Measurements from ENCODE around the gene GNG8.
A peak's percentile ranks its signal among the peaks of the same experiment; 100 is the strongest.

Gene GNG8

DNA sequence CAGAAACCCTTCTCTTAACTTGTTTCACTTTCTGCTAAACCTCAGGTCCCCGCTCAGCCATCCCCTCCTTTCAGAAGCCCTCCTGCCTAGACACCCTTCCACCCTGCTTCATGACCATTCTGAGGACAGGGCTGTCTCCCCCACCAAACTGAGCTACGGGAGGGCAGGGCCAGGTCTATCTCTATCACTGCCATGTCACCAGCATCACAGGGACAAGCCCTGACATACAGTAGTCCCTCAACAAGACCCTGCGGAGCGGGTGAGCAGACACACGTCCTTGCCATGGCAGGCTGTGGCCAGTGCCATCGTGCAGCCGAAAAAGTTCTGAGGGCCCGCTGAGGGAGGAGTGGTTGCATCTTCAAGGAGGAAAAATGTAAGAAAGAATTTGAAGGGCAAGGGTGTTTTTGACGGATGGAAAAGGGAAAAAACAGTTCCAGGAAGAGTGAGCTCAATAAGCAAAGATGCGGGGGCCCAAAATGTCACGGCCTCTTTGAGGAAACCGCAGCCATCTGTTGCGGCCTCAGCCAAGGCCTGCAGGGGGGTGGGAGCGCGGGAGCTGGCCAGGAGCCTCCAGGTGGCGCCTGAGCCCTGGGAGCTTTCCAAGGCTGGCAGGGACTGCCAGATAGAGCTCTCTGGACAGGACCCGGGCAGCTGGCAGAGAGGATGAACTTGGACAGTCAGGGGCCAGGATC lies 19.2 kb downstream of the GNG8 start:
- DNase-seq = peak; percentile 79 to 82

DNA sequence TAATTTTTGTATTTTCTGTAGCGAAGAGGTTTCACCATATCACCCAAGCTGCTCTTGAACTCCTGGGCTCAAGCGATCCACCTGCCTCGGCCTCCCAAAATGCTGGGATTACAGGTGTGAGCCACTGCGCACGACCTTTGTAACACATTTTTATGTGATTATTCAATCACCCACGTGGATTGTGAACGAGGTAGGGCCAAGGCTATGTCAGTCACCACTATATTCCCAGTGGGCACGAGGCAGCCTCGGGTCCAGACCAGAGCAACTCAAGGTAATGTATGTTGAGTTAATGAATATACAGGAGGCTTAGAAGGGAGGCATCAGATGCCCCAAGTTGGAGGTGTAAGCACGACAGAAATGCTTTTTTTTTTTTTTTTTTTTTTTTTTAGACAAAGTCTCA lies 20.0 kb downstream of the GNG8 start:
- no peak for DNase-seq

DNA sequence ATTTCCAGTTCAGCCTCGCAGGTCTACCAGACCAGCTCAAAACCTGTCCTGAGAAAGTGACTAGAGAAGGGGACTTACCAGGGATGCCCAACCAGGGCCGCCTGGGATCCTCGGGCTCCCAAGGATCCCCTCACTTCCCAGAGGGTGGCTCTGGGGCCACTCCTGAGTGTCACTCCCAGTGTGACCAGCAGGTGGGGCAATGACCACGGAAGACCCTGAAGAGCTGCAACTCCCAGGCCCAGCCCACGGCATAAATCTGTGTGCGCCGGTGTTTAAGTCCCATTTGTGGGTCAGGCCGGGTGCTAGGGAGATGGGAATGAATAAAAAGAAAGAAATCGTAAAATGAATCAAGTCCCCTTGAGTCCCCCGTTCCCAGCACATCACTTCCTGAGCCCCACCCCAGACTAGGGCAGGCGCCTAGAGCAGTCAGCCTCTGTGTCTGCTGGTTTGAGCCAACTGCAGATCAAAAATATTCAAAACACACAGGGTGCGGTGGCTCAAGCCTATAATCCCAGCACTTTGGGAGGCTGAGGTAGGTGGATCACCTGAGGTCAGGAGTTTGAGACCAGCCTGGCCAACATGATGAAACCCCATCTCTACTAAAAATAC lies 21.8 kb downstream of the GNG8 start:
- peak; percentile 45 to 76 for DNase-seq

DNA sequence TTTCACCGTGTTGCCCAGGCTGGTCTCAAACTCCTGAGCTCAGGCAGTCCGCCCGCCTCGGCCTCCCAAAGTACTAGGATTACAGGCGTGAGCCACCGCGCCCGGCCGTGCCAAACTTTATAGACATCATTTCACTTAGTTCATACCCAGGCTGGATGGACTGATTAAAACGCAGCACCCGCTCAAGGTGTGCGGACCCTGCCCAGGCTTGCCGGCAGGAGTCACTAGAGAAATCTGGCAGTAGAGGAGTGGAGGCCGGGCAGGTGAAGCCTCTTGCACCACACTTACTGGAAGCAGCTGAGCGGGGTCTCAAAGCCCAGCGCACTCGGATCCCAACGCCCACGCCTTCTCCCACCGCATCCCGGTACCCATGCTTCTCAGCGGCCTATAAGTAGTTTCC lies 22.5 kb downstream of the GNG8 start:
- no peak for DNase-seq

DNA sequence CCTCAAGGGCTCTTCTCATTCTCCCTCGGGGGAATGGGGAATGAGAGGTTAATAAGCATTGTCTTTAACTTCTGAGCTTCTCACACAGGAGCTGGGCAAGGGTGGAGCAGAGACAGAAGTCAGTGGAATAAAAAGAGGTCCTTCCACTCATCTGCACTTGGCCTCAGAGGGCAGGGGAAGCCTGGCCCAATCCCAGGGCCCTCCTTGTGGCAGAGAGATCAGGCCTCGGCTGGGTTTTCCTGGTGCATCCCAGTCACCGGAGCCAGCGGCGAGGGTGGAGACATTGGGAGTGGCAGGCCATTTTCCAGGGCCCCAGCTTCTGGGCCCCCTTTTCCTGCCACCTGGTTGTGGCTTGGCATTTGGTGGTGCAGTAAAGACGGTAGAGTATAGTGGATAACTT lies 24.2 kb downstream of the GNG8 start:
- no peak for DNase-seq

DNA sequence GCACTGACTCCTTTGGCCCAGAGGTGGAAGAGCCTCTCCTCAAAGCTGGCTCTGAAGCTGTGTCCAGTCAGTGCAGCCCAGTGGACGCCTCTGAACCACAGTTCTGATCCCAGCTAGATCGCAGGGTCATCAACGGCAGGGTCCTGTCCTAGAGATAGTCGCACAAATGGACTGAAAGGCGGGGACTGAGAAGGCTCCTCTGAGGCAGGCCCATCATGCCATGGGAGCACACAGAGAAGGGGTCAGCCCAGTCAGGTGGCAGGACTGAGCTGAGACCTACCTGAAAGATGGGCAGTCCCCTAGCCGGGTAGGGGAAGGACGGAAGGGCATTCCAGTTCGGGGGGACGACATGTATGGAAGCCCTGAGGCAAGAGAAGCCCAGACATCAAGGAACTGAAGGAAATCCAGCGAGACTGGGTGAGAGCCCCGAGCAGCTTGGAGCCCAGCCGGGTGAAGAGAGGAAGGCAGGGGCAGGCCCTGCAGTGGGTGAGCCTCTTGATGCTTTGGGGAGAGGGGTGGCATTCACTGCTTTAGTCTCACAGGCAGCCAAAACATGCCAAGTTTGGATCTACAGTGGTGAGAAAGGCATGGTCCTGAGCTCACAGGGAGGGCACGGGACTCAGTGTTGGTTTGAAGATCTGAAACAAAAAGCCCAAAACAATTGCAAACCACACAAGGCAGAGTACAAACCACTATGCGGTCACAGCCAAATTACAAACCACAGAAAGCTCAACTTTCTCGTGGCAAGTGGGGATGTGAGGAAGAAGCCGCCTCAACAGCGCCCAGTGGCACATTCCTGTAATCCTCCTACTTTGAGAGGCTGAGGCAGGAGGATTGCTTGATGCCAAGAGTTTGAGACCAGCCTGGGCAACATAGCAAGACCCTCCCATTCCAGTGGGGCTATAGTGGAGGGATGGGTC lies 24.9 kb downstream of the GNG8 start:
- DNase-seq = no peak

DNA sequence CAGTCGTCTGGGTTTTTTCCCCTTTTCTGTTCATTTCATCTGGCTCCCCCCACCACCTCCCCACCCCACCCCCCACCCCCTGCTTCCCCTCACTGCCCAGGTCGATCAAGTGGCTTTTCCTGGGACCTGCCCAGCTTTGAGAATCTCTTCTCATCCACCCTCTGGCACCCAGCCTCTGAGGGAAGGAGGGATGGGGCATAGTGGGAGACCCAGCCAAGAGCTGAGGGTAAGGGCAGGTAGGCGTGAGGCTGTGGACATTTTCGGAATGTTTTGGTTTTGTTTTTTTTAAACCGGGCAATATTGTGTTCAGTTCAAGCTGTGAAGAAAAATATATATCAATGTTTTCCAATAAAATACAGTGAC lies 25.6 kb downstream of the GNG8 start:
- DNase-seq = no peak

DNA sequence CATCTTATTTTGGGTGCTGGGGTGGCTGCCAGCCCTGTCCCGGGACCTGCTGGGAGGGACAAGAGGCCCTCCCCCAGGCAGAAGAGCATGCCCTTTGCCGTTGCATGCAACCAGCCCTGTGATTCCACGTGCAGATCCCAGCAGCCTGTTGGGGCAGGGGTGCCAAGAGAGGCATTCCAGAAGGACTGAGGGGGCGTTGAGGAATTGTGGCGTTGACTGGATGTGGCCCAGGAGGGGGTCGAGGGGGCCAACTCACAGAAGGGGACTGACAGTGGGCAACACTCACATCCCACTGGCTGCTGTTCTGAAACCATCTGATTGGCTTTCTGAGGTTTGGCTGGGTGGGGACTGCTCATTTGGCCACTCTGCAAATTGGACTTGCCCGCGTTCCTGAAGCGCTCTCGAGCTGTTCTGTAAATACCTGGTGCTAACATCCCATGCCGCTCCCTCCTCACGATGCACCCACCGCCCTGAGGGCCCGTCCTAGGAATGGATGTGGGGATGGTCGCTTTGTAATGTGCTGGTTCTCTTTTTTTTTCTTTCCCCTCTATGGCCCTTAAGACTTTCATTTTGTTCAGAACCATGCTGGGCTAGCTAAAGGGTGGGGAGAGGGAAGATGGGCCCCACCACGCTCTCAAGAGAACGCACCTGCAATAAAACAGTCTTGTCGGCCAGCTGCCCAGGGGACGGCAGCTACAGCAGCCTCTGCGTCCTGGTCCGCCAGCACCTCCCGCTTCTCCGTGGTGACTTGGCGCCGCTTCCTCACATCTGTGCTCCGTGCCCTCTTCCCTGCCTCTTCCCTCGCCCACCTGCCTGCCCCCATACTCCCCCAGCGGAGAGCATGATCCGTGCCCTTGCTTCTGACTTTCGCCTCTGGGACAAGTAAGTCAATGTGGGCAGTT lies 26.2 kb downstream of the GNG8 start:
- no peak for DNase-seq

DNA sequence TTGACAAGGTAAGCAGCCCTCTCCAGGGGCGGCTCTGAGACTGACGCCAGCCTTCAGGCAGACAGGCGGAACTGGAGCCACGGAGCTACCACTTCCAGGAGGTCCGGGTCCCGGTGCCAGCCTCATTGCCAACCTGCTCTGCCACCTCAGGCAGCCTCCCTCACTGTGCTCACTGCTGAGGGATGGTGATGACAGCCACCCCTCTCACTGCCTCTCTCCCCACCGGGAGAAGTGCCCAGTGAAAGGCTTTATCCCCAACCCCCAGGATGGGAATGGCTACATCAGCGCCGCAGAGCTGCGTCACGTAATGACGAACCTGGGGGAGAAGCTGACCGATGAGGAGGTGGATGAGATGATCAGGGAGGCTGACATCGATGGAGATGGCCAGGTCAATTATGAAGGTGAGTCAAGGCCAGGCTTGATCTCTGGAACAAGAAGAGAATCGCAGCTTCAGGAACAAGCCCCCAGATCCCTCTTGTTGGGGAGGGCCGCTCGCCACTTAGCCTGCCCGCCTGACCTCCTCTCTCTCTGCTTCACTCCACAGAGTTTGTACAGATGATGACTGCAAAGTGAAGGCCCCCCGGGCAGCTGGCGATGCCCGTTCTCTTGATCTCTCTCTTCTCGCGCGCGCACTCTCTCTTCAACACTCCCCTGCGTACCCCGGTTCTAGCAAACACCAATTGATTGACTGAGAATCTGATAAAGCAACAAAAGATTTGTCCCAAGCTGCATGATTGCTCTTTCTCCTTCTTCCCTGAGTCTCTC lies 27.2 kb downstream of the GNG8 start:
- no peak for DNase-seq

DNA sequence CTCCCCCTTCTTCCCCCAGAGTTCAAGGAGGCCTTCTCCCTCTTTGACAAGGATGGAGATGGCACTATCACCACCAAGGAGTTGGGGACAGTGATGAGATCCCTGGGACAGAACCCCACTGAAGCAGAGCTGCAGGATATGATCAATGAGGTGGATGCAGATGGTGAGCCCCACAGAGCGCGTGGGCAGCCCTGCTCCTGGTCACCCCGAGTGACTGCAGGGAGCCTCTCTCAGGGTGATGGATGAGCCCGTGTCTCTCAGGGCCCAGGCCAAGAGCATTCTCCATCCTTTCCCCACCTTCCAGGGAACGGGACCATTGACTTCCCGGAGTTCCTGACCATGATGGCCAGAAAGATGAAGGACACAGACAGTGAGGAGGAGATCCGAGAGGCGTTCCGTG lies 27.8 kb downstream of the GNG8 start:
- no peak for DNase-seq

DNA sequence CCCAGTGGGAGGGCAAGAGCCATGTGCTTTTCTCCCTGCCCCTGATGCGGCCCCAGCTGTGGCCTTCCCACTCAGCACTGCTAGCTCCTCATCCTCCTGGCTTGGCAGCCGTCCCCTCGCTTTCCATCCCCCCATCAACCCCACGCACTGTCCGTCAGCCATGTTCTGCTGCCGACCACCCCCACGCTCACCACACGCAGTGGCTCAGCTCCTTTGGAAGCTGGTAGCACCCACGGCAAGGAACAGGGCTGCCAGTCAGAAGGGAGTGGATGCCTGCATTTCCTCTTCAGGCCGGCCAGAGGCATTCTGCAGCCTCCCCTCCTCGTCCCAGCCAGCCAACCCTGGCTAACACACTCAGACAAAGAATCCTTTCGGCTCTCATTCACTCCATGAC lies 28.6 kb downstream of the GNG8 start:
- DNase-seq = no peak

DNA sequence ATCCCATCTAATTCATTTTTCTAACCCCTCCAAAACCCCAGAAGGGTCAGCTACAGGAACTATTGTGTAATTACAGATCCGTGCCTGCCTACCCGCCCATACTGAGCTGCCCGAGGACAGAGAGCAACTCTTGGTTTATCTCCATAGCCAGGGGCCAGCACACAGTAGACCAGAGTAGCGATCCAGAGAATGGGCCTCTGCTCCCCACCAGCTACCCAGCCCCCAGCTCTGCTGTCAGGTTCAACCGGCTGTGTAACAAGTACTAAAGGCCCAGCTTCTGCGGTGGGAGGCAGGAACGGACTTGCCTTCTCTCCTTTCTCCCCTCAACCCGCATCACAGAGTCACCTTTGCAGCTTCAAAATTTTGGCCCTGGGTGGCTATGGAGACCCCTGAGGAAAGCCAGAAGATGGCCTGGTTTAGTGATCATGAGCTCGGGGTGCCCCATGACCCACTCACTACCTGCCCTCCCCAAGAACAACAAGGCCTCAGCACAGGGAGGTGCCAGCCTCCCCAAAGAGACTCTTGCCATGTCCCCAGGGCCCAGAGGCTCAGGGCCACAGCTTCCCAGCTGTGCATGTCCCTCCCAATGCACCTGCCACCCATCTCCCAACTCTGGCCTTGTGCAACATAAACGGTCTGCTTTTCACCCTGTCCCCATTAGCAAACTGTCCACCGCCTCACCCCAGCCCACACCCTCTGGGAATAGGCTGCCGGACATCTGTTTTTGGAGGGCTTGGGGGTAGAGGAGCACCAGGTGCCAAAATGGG lies 29.1 kb downstream of the GNG8 start:
- no peak for DNase-seq

DNA sequence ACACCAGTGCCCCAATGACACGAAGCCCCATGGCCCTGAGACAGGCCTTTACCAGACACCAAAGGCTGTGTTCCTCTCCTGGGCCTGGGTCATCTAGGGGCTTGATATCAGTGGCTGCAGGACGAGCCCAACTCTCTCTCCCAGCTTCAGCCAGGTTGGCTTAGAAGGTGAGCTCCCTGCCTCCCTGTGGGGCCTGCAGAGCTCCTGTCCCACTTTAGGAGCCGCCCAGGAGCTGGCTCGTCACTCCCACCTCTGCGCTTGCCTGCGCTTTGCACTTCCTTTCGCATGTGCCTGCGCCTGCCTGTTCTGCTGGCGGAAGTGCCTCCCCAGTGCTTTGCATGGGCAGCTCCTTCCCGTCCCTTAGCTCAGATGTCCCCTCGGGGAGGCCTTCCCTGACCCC lies 30.0 kb downstream of the GNG8 start:
- no peak for DNase-seq

DNA sequence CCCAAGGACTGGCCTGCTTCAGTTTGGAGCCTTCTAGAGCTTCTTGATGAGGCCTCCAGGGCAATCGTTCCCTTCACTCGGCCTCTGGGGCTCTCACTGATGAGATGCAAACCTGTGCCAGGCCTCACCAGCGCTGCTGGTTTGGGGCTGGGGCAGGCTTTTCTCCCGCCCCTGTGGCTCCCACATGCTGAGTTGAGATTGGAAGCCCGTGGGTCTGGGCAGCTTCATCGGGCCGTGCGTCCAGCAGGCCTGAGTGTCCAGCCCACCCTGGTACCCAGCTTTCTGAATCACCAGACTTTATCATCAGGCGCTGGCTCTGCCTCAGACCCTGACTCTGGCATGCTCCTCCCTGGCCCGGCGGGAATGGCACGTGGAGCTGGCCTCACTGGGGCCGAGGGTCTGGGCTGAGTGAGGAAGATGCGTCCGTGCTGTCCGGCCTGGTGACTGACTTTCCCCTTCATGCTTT lies 30.6 kb downstream of the GNG8 start:
- DNase-seq = no peak

DNA sequence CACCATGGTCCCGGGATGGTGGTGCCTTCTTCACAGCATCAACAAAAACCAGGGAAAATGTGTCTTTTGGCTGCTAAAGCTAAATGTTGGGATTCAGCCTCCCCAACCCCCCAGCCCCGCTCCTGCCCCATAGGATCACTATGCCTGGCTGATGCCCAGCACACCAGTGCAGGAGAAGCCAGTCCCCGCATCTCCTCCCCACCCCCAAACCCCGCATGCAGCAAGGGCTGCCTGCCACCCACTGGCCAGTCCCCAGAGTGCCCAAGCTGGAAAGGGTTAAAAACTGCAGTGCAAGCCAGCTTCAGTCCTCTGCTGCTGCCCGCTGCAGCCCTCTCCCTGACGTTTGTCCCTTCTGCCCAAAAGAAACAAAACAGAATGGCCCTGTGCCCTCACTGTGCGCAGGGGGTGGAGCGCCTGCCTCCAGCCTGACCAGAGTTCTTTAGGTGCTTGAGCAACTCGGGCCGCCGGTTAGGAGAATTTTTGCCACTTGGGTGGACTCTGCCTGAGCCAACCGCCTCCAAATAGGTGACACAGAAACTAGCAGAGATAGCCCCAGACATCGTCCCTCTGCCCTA lies 31.1 kb downstream of the GNG8 start:
- DNase-seq = no peak

DNA sequence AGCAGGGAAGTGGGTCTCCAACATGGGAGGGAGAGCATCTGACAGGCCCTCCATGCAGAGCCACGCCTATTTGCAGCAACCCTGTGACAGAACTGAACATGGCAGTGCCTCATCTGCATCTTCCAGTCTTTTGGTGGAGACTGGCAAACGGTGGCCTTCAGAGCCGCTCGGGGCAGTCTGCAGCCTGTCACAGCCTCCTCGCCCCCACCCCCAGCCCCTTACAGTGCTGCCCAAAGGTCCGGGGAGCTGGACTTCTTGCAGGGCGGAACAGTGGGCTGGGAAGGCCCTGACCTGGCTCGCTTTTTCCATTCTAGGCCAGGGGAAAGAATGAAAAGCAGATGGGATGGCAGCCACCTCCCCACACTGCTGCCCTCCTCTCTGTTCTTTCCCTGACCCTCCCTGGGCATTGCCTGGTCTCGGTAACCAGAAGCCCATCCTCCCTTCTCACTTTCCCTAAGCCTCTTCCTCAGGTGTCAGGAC lies 32.2 kb downstream of the GNG8 start:
- DNase-seq = no peak

DNA sequence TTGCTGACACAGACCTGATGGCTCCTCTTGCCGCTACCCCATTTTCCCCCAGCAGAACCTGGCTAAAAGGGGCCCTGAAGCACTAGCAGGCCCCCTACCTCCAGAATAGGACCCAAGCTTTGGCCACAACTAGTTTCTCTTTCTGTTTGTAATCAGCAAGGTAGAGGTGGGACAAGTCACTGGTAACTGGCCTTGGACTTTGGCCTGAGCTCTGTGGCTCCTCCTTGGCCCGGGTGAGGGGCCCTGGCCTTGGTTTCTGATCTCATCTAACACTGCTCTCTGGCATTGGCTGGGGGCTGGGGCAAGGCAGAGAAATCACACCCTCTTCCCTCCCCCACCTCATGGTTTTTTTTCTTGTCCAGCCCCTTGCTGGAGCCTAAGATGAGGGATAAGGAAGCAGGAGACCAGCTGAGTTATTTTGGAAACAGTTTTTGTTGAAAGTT lies 32.8 kb downstream of the GNG8 start:
- DNase-seq = no peak

DNA sequence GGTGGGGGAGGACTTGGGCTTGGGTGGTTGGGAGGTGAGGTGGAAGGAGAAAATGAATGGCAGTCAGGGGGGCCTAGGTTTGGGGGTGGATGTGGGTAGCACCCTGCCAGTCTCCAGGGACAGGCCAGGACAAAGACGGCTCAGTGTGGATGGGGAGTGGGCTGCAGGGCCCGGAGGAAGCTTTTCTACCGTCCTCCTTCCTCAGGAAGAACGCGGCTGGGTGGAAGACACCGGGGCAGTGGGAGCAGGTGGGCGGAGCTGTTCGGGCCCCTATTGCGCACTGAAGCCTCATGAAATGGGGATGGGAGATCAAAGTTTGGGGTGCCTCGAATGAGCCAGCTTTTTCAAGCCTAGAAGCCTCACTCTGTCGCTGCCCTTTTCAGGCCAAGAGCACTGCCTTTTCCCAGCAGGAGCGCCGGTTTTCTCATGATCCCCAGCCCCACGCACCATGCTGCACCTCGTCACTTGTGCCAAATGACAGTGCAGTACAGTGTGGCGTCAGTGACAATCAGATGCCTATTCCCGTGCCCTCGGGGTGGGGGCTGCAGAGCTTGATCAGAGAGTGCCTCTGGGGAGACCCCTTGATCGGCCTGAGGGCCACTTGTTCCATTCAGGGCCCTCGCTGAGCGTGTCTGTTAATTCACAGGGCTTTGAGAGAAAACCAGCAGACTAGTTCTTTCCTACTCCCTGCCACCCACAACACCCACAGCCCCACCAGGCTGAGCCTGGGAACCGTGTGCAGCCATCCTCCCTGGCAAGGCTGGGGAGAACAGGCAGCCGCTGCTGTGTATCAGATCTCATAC lies 33.4 kb downstream of the GNG8 start:
- DNase-seq = no peak

DNA sequence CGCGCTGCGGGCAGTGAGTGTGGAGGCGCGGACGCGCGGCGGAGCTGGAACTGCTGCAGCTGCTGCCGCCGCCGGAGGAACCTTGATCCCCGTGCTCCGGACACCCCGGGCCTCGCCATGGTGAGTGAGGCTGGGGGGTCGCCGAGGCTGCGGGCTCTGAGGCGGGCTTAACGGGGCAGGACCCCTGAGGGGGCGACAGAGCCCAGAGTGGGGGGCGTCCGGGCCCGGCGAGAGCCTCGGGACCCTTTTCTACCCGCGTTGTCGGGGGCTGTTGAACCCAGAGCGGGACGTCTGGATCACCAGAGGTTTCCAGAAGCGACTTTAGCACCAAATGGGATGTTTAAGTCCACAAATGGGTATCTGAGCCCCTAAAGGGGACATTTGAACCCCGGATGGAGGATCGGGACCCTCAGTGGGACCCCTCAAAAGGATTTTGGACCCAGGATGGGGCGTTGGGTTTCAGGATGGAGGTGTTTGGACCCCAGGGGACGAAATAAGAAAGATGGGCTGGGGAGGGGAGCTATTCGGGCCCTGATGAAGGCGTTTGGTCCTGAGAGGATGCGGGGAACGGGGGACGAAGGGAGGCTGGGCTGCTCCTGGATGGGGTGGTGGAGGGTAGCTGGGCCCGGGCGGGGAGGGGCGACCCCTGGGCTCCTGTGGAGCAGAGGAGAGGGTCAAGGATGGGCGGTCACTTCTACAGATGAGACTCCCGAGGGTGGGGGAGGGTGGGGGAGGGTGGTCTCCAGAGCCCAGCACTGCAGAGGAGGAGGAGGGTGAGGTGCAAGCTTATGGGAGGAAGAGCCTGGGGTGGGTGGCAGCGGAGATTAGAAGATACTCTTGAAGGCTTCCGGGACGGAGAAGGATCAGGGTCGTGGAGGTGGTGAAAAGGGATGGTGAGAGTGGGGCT lies 34.4 kb downstream of the GNG8 start, which contains the start of gene CALM3:
Gene CALM3, plus strand, starts transcription at position 13 of the 907 bp plus-strand sequence. Its CDS starts 105 bp downstream, at position 118.
- DNase-seq = no peak
